T47D (cell line): Measurements from ENCODE around the gene MDH1.

Experiments used
- DNase-seq, 2 experiments: peaks; one replicate each; pipeline versions ENCODE4 v3.0.0 to v3.0.0-alpha.2; 2011 to 2012; ENCODE audit warnings: low read depth in 1 of 2, low spot score in 1 of 2
- JUND ChIP-seq: IDR thresholded peaks from 2 replicates; pipeline ENCODE4 v1.6.1; 2012; ENCODE audit warnings: low read depth
- in situ Hi-C: cut with HindIII; loops from 2 replicates; pipeline ENCODE4 v1.10.0; 2016; ENCODE audit warnings: low sequenced_read_pairs, low pct_unique_long_range_greater_than_20kb

MDH1 gene

GRCh38 chr2:63628403-63628942 lies 39.7 kb downstream of the MDH1 start:
- no peak for TF ChIP-seq JUND
- DNase-seq = no peak
- in situ Hi-C loops = no loop called here

GRCh38 chr2:63631501-63631900 lies 42.7 kb downstream of the MDH1 start:
- in situ Hi-C loops = no loop called here
- DNase-seq = no peak
- no peak for TF ChIP-seq JUND

GRCh38 chr2:63632382-63632781 lies 43.6 kb downstream of the MDH1 start:
- no peak for TF ChIP-seq JUND
- DNase-seq = no peak
- in situ Hi-C loops = no loop called here

- no peak for DNase-seq
- in situ Hi-C loops = no loop called here
- TF ChIP-seq JUND = no peak
Measured at GRCh38 chr2:63639344-63639743, 50.6 kb downstream of the MDH1 start.

- no peak for DNase-seq
- in situ Hi-C loops = no loop called here
- no peak for TF ChIP-seq JUND
Measured at GRCh38 chr2:63642946-63643345, 54.2 kb downstream of the MDH1 start.

GRCh38 chr2:63643486-63643885 lies 54.7 kb downstream of the MDH1 start:
- in situ Hi-C loops = no loop called here
- no peak for DNase-seq
- TF ChIP-seq JUND = no peak

- no peak for TF ChIP-seq JUND
- no peak for DNase-seq
- in situ Hi-C loops = no loop called here
Measured at GRCh38 chr2:63648632-63649031, 59.9 kb downstream of the MDH1 start.

- no peak for DNase-seq
- in situ Hi-C loops = no loop called here
- TF ChIP-seq JUND = no peak
Measured at GRCh38 chr2:63649829-63650228, 61.1 kb downstream of the MDH1 start.

- in situ Hi-C loops = no loop called here
Measured at GRCh38 chr2:63650756-63651155, 62.0 kb downstream of the MDH1 start.

GRCh38 chr2:63651356-63651755 lies 62.6 kb downstream of the MDH1 start:
- in situ Hi-C loops = no loop called here
- TF ChIP-seq JUND = no peak
- DNase-seq = no peak

More at GRCh38 chr2:63650756-63651155, 62.0 kb downstream of the MDH1 start:
- no peak for TF ChIP-seq JUND
- DNase-seq = no peak

GRCh38 chr2:63651861-63652651 lies 63.3 kb downstream of the MDH1 start:
- no peak for DNase-seq
- TF ChIP-seq JUND = no peak
- in situ Hi-C loops = no loop called here

GRCh38 chr2:63652652-63652985 lies 63.9 kb downstream of the MDH1 start:
- in situ Hi-C loops = no loop called here
- TF ChIP-seq JUND = no peak
- no peak for DNase-seq

- in situ Hi-C loops = no loop called here
- DNase-seq = no peak
- no peak for TF ChIP-seq JUND
Measured at GRCh38 chr2:63654959-63655358, 66.2 kb downstream of the MDH1 start.
